Measurements from ENCODE around the gene PDGFRB.

PDGFRB gene

GRCh38 chr5:150137168-150137957 lies 18.3 kb downstream of the PDGFRB start:
- no peak for TF ChIP-seq CTCF (IDR thresholded peaks at IDR 0.05; ENCODE audit: insufficient read depth, low read length, poor library complexity, severe bottlenecking)
- TF ChIP-seq EZH2phosphoT487 (conservative IDR thresholded peaks at IDR 0.05; ENCODE audit: low read length): no peak
- H3F3A ChIP-seq (ENCODE audit: insufficient read depth): no peaks in the 10 kb centered on the region
- no peak overlapping the region for H3K9ac ChIP-seq (ENCODE audit: low read length)
- no peak overlapping the region for H3K4me3 ChIP-seq (ENCODE audit: insufficient read depth, low read length, poor library complexity, severe bottlenecking)
- H3K9me3 ChIP-seq (ENCODE audit: insufficient read depth, low read length): no peaks in the 10 kb centered on the region
- H3K9me2 ChIP-seq (replicated peaks; ENCODE audit: insufficient read depth, low read length): no peaks in the 10 kb centered on the region
- no peak overlapping the region for H3K4me2 ChIP-seq (ENCODE audit: low read depth, low read length, poor library complexity, severe bottlenecking)
- H3K27me3 ChIP-seq (ENCODE audit: low read length): no peaks in the 10 kb centered on the region
- H3K36me3 ChIP-seq (ENCODE audit: low read length): no peaks in the 10 kb centered on the region
- no peaks in the 10 kb centered on the region for H4K20me1 ChIP-seq (ENCODE audit: low read depth, low read length)
- no peaks in the 10 kb centered on the region for H3K79me2 ChIP-seq (ENCODE audit: insufficient read depth, low read length)
- no peak overlapping the region for H3K27ac ChIP-seq (ENCODE audit: low read depth, low read length)
- no peak overlapping the region for H2AFZ ChIP-seq (ENCODE audit: low read depth, low read length, severe bottlenecking)

- H3K27ac ChIP-seq (ENCODE audit: low read depth, low read length): no peak overlapping the region
- H3K79me2 ChIP-seq (ENCODE audit: insufficient read depth, low read length): no peaks in the 10 kb centered on the region
- no peaks in the 10 kb centered on the region for H3K9me3 ChIP-seq (ENCODE audit: insufficient read depth, low read length)
- H3K4me2 ChIP-seq (ENCODE audit: low read depth, low read length, poor library complexity, severe bottlenecking): no peak overlapping the region
- no peak overlapping the region for H3K9ac ChIP-seq (ENCODE audit: low read length)
- H3F3A ChIP-seq (ENCODE audit: insufficient read depth): no peaks in the 10 kb centered on the region
- H3K4me3 ChIP-seq (ENCODE audit: insufficient read depth, low read length, poor library complexity, severe bottlenecking): no peak overlapping the region
- no peaks in the 10 kb centered on the region for H4K20me1 ChIP-seq (ENCODE audit: low read depth, low read length)
- no peak for TF ChIP-seq EZH2phosphoT487 (conservative IDR thresholded peaks at IDR 0.05; ENCODE audit: low read length)
- TF ChIP-seq CTCF (IDR thresholded peaks at IDR 0.05; ENCODE audit: insufficient read depth, low read length, poor library complexity, severe bottlenecking): no peak
- H3K36me3 ChIP-seq (ENCODE audit: low read length): no peaks in the 10 kb centered on the region
- no peak overlapping the region for H2AFZ ChIP-seq (ENCODE audit: low read depth, low read length, severe bottlenecking)
- H3K9me2 ChIP-seq (replicated peaks; ENCODE audit: insufficient read depth, low read length): no peaks in the 10 kb centered on the region
- H3K27me3 ChIP-seq (ENCODE audit: low read length): no peaks in the 10 kb centered on the region
Measured at GRCh38 chr5:150136305-150137167, 19.1 kb downstream of the PDGFRB start.

GRCh38 chr5:150135557-150136304 lies 19.9 kb downstream of the PDGFRB start:
- Histone ChIP-seq H3K4me3 (ENCODE audit: insufficient read depth, low read length, poor library complexity, severe bottlenecking) (no peak overlapping the region), H3K36me3 (ENCODE audit: low read length) (no peaks in the 10 kb centered on the region), H3K9me3 (ENCODE audit: insufficient read depth, low read length) (no peaks in the 10 kb centered on the region), H3K79me2 (ENCODE audit: insufficient read depth, low read length) (no peaks in the 10 kb centered on the region), H3K9me2 (replicated peaks; ENCODE audit: insufficient read depth, low read length) (no peaks in the 10 kb centered on the region), H3K27ac (ENCODE audit: low read depth, low read length) (no peak overlapping the region), H3K9ac (ENCODE audit: low read length) (no peak overlapping the region), H3K27me3 (ENCODE audit: low read length) (no peaks in the 10 kb centered on the region), H3K4me2 (ENCODE audit: low read depth, low read length, poor library complexity, severe bottlenecking) (no peak overlapping the region), H3F3A (ENCODE audit: insufficient read depth) (no peaks in the 10 kb centered on the region), H2AFZ (ENCODE audit: low read depth, low read length, severe bottlenecking) (no peak overlapping the region), H4K20me1 (ENCODE audit: low read depth, low read length) (no peaks in the 10 kb centered on the region)
- no peak for TF ChIP-seq CTCF (IDR thresholded peaks at IDR 0.05; ENCODE audit: insufficient read depth, low read length, poor library complexity, severe bottlenecking)
- TF ChIP-seq EZH2phosphoT487 (conservative IDR thresholded peaks at IDR 0.05; ENCODE audit: low read length): no peak

Measured in SU-DHL-6 (cell line).